ENCODE data around the gene GORAB. TPM values are rescaled to one million over a fixed set of nuclear protein-coding genes. Genes with fewer than 3 reads are reported as not detected.

GORAB gene
- total and polyA plus RNA-seq, 2 donors = 5.9 to 30.5 TPM

DNA sequence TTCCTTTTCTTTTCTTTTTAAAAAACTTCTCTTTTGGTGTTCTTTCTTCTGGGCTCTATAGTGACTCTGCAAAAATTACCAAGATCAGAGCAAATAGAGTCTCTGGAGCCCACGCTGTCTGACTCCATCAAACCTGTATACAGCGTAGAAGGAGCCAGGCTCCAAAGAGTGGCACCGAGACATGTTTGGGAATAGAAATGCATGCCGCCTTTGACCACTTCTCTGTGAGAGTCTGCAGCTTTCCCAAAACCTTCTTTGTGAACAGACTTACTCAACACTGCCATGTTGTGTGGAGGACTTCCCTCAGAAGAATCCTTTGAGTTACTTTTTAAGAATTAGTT lies 55.3 kb downstream of the GORAB start:
- H3K27ac ChIP-seq (ENCODE audit: low read depth) = no peak overlapping the region
- 74% methylated on average over 4 of the region's 4 CpGs for WGBS

GRCh38 chr1:170590921-170591705 lies 59.1 kb downstream of the GORAB start:
- H3K4me3 ChIP-seq (ENCODE audit: low read depth, low read length) = no peak overlapping the region
- WGBS = 23% methylated on average over 13 of the region's 13 CpGs

More for the DNA sequence above, 55.3 kb downstream of the GORAB start:
- DNase-seq (ENCODE audit: extremely low spot score) = no peak
- Histone ChIP-seq H3K4me1 (ENCODE audit: insufficient read depth) (no peaks in the 10 kb centered on the region), H3K36me3 (ENCODE audit: insufficient read depth) (no peaks in the 10 kb centered on the region), H3K4me3 (ENCODE audit: low read depth, low read length) (no peak overlapping the region)

DNA sequence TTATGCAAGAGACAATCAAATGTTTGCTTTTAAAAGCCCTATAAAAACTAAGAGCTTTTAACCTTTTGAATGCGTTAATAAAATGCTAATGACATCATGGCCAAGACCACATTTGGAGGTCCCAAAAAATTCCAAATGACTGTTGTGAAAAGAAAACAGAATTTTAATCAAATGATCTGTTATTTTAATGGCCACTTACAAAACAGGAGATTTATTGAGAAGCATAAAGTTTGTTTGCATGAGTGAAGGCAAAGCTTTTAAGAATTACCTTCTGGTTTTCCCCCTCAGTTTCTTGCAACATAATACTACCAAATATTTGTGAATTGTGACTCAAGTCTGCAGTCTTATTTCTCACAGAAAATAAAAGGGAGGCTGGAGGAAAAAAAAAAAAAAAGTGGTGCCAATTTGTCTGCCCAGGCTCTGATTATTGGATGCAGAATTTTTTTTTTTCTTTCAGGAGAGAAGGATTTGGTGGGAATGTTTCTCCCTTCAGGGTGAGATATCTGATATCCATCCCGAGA lies 60.7 kb downstream of the GORAB start:
- no peaks in the 10 kb centered on the region for H3K36me3 ChIP-seq (ENCODE audit: insufficient read depth)
- H3K4me1 ChIP-seq (ENCODE audit: insufficient read depth) = no peaks in the 10 kb centered on the region
- no peak overlapping the region for H3K27ac ChIP-seq (ENCODE audit: low read depth)
- no peak for DNase-seq (ENCODE audit: extremely low spot score)
- H3K4me3 ChIP-seq (ENCODE audit: low read depth, low read length) = no peak overlapping the region
- 54% methylated on average over 2 of the region's 2 CpGs for WGBS

More at GRCh38 chr1:170590921-170591705, 59.1 kb downstream of the GORAB start:
- Histone ChIP-seq H3K4me1 (ENCODE audit: insufficient read depth) (no peaks in the 10 kb centered on the region), H3K27ac (ENCODE audit: low read depth) (no peak overlapping the region), H3K36me3 (ENCODE audit: insufficient read depth) (no peaks in the 10 kb centered on the region)
- no peak for DNase-seq (ENCODE audit: extremely low spot score)

GRCh38 chr1:170593173-170594011 lies 61.4 kb downstream of the GORAB start:
- 33% methylated on average over 5 of the region's 5 CpGs for WGBS
- Histone ChIP-seq H3K36me3 (ENCODE audit: insufficient read depth) (no peaks in the 10 kb centered on the region), H3K27ac (ENCODE audit: low read depth) (no peak overlapping the region)

DNA sequence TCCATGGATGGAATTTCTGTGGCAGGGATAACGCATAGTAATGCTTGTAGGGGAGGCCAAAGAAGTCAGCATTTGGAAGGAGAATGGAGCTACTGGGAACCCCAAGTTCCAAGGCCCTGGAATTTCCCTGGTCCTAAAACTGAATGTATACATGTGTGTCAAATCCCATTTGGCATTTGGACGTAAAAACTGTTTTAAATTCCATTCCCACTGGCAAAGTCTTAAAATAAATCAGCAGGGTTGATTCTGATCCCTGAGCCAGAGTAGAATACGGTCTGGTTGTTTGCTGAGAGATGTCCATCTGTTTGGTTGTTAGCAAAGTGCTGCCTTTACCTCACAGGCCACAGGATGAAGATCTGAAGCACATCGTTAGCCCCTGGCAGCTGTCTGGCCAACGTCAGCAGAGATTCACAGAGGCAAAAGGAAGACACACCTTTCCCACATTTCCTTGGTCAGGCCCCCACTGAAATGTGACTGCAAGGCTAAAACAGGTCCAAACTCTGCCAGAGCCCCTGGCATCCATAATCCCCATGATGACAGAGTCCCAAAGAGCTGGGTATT lies 62.2 kb downstream of the GORAB start:
- Histone ChIP-seq H3K4me3 (ENCODE audit: low read depth, low read length) (no peak overlapping the region), H3K4me1 (ENCODE audit: insufficient read depth) (no peaks in the 10 kb centered on the region), H3K27ac (ENCODE audit: low read depth) (no peak overlapping the region), H3K36me3 (ENCODE audit: insufficient read depth) (no peaks in the 10 kb centered on the region)
- 39% methylated on average over 5 of the region's 5 CpGs for WGBS
- DNase-seq (ENCODE audit: extremely low spot score) = no peak

More at GRCh38 chr1:170593173-170594011, 61.4 kb downstream of the GORAB start:
- H3K4me1 ChIP-seq (ENCODE audit: insufficient read depth) = no peaks in the 10 kb centered on the region
- DNase-seq (ENCODE audit: extremely low spot score) = no peak
- no peak overlapping the region for H3K4me3 ChIP-seq (ENCODE audit: low read depth, low read length)

GRCh38 chr1:170596701-170597100 lies 64.7 kb downstream of the GORAB start:
- H3K4me3 ChIP-seq (ENCODE audit: low read depth, low read length) = no peak overlapping the region
- H3K4me1 ChIP-seq (ENCODE audit: insufficient read depth) = no peaks in the 10 kb centered on the region
- DNase-seq (ENCODE audit: extremely low spot score) = no peak
- no peak overlapping the region for H3K27ac ChIP-seq (ENCODE audit: low read depth)
- 92% methylated on average over 5 of the region's 5 CpGs for WGBS
- no peaks in the 10 kb centered on the region for H3K36me3 ChIP-seq (ENCODE audit: insufficient read depth)

DNA sequence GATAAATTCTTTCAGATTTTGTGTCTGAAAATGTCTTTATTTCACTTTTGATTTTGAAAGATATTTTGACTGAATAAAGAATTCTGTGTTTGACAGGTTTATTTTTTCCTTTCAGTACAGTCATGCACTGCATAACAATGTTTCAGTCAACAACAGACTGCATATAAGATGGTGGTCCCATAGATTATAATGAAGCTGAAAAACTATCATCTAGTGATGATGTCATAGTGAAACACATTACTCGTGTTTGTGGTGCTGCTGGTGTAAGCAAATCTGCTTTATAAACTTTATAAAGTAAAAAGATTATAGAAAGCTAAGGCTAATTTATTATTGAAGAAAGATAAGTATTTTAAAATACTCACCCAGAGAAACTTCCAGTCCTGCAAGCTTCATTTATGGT lies 66.7 kb downstream of the GORAB start:
- Histone ChIP-seq H3K4me1 (ENCODE audit: insufficient read depth) (no peaks in the 10 kb centered on the region), H3K36me3 (ENCODE audit: insufficient read depth) (no peaks in the 10 kb centered on the region), H3K27ac (ENCODE audit: low read depth) (no peak overlapping the region), H3K4me3 (ENCODE audit: low read depth, low read length) (no peak overlapping the region)
- WGBS = 60% methylated on average over 1 of the region's 1 CpG
- DNase-seq (ENCODE audit: extremely low spot score) = no peak

DNA sequence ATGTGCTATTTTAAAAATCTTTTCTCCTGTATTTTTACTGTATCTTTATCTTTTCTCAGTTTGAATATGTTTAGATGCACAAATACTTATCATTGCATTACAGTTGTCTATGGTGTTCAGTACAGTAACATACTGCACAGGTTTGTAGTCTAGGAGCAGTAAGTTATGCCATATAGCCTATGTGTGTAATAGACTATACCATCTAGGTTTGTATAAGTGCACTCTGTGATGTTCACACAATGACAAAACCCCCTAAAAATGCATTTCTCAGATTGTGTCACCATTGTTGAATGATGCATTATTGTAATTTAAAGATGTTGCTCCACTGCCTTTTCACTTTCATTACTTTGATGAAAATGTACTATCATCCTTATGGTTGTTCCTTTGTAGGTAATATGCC lies 67.1 kb downstream of the GORAB start:
- H3K4me1 ChIP-seq (ENCODE audit: insufficient read depth) = no peaks in the 10 kb centered on the region

GRCh38 chr1:170601866-170602265 lies 69.9 kb downstream of the GORAB start:
- WGBS = 73% methylated on average over 1 of the region's 1 CpG
- no peak overlapping the region for H3K4me3 ChIP-seq (ENCODE audit: low read depth, low read length)
- H3K4me1 ChIP-seq (ENCODE audit: insufficient read depth) = no peaks in the 10 kb centered on the region
- no peak for DNase-seq (ENCODE audit: extremely low spot score)
- no peaks in the 10 kb centered on the region for H3K36me3 ChIP-seq (ENCODE audit: insufficient read depth)
- H3K27ac ChIP-seq (ENCODE audit: low read depth) = no peak overlapping the region

More for the DNA sequence above, 67.1 kb downstream of the GORAB start:
- H3K4me3 ChIP-seq (ENCODE audit: low read depth, low read length) = no peak overlapping the region
- H3K36me3 ChIP-seq (ENCODE audit: insufficient read depth) = no peaks in the 10 kb centered on the region
- H3K27ac ChIP-seq (ENCODE audit: low read depth) = no peak overlapping the region
- DNase-seq (ENCODE audit: extremely low spot score) = no peak

Other genes starting within 250 kb of the GORAB start
- 85.2 TPM for gene PRRX1, start 132.0 kb downstream of the GORAB start, total RNA-seq
- 10.6 TPM for gene PRRX1, start 132.0 kb downstream of the GORAB start, polyA plus RNA-seq